ENCODE data around the gene CHRNG.

- TF ChIP-seq CTCF (conservative IDR thresholded peaks at IDR 0.05; ENCODE audit: low read length): no peak
- no peak for TF ChIP-seq EZH2phosphoT487 (IDR thresholded peaks at IDR 0.05; ENCODE audit: borderline replicate concordance)
These were observed 5.4 kb upstream of the CHRNG start for GRCh38 chr2:232533944-232534710.

Measured in Loucy (cell line).